A549 (cell line): ENCODE data around the gene NCAPH2. TPM values are rescaled to one million over a fixed set of nuclear protein-coding genes. Genes with fewer than 3 reads are reported as not detected.

ENCODE experiments used
- ATAC-seq, 2 experiments: fragments of 200-7000 bp in 1 of 2; fragments of >200 bp in 1 of 2; cut with Nextera tagmentation in 1 of 2; cut with Tn5 transposase in 1 of 2; 3 replicates each; pipeline versions ENCODE4 v1.8.0 to v1.9.1; 2018 to 2020; ENCODE audit warnings: mild to moderate bottlenecking in 1 of 2, moderate library complexity in 1 of 2
- CTCF ChIA-PET: fragments of 300-600 bp; sonication (Branson Sonifier 250); formaldehyde crosslinking; extraction: SDS; loops from one replicate; lab custom pipeline; 2021; ENCODE audit warnings: antibody characterized with exemption, inconsistent platforms; lab: Yijun Ruan, JAX
- POLR2A ChIA-PET: fragments of 350-600 bp; formaldehyde crosslinking; extraction: SDS; loops from one replicate; lab custom pipeline; 2021; ENCODE audit warnings: antibody characterized with exemption, inconsistent platforms; lab: Yijun Ruan, JAX
- DNase-seq, 2 experiments: peaks; one replicate each; pipeline versions ENCODE4 v3.0.0 to v3.0.0-alpha.2; 2011 to 2016; ENCODE audit warnings: low read depth in 1 of 2, low spot score in 1 of 2
- FAIRE-seq: peaks from 2 replicates; lab custom pipeline; 2011; peaks lifted over from hg19 to GRCh38; lab: Jason Lieb, UNC
- H3K27ac ChIP-seq, 2 experiments: fragments of >200 bp; sonication (Bioruptor Twin); formaldehyde crosslinking; 3 replicates each; pipeline ENCODE4 v1.5.1; 2016 to 2017
- H3K4me1 ChIP-seq: fragments of >200 bp; sonication (Bioruptor Twin); formaldehyde crosslinking; 3 replicates; pipeline ENCODE4 v1.6.1; 2016
- H3K4me2 ChIP-seq: fragments of >200 bp; sonication (Bioruptor Twin); formaldehyde crosslinking; 3 replicates; pipeline ENCODE4 v1.6.1; 2016
- H3K4me3 ChIP-seq: fragments of >200 bp; sonication (Bioruptor Twin); formaldehyde crosslinking; 3 replicates; pipeline ENCODE4 v1.5.1; 2016
- H3K9me3 ChIP-seq: fragments of >200 bp; sonication (Bioruptor Twin); formaldehyde crosslinking; 3 replicates; pipeline ENCODE4 v1.6.1; 2016
- BHLHE40 ChIP-seq: IDR thresholded peaks from 2 replicates; pipeline ENCODE4 v1.6.1; 2012; ENCODE audit warnings: low read depth, low read length, inconsistent platforms
- CBX2 ChIP-seq: fragments of 200-600 bp; sonication (generic); IDR thresholded peaks from 2 replicates; pipeline ENCODE4 v1.6.1; 2016; ENCODE audit warnings: low read depth, mild to moderate bottlenecking, borderline replicate concordance
- CBX8 ChIP-seq: fragments of 200-600 bp; sonication (generic); IDR thresholded peaks from 2 replicates; pipeline ENCODE4 v1.6.1; 2016
- CHD4 ChIP-seq: fragments of 200-600 bp; sonication (generic); IDR thresholded peaks from 2 replicates; pipeline ENCODE4 v1.6.1; 2016; ENCODE audit warnings: antibody characterized with exemption, mild to moderate bottlenecking, borderline replicate concordance
- EHMT2 ChIP-seq: fragments of 200-600 bp; sonication (generic); IDR thresholded peaks from 2 replicates; pipeline ENCODE4 v1.6.1; 2016; ENCODE audit warnings: antibody characterized with exemption, low read depth, mild to moderate bottlenecking, moderate library complexity
- FOSB ChIP-seq: fragments of 250-450 bp; sonication (Bioruptor Pico); IDR thresholded peaks from 2 replicates; pipeline ENCODE4 v1.5.0; 2020; ENCODE audit warnings: mild to moderate bottlenecking, moderate library complexity
- FOXS1 ChIP-seq: fragments of 250-450 bp; sonication (Bioruptor Pico); IDR thresholded peaks from 2 replicates; pipeline ENCODE4 v1.5.0; 2020; ENCODE audit warnings: mild to moderate bottlenecking, moderate library complexity
- HOXA7 ChIP-seq: fragments of 250-450 bp; sonication (Bioruptor Pico); IDR thresholded peaks from 2 replicates; pipeline ENCODE4 v1.5.0; 2020; ENCODE audit warnings: mild to moderate bottlenecking, moderate library complexity
- JUN ChIP-seq, 2 experiments: fragments of >200 bp; sonication (Bioruptor Twin); formaldehyde crosslinking; IDR thresholded peaks; 2 replicates in 1 of 2; 3 replicates in 1 of 2; pipeline ENCODE4 v1.6.1; 2016 to 2017
- JUNB ChIP-seq: fragments of >200 bp; sonication (Bioruptor Twin); formaldehyde crosslinking; IDR thresholded peaks from 2 replicates; pipeline ENCODE4 v1.6.1; 2016
- KDM5A ChIP-seq: fragments of 200-600 bp; sonication (generic); IDR thresholded peaks from 2 replicates; pipeline ENCODE4 v1.6.1; 2016; ENCODE audit warnings: antibody characterized with exemption, mild to moderate bottlenecking
- MAFK ChIP-seq: fragments of 450-650 bp; IDR thresholded peaks from 2 replicates; pipeline ENCODE4 v1.6.1; 2014; ENCODE audit not compliant: partially characterized antibody
- NFE2L2 ChIP-seq: fragments of 150-350 bp; conservative IDR thresholded peaks from 2 replicates; pipeline ENCODE4 v1.6.1; 2014; ENCODE audit warnings: low read length
- NPAS2 ChIP-seq: fragments of 250-450 bp; sonication (Bioruptor Pico); IDR thresholded peaks from 2 replicates; pipeline ENCODE4 v1.8.0; 2022; ENCODE audit warnings: mild to moderate bottlenecking, moderate library complexity, borderline replicate concordance
- PBX3 ChIP-seq: IDR thresholded peaks from 2 replicates; pipeline ENCODE4 v1.6.1; 2012
- POLR2AphosphoS2 ChIP-seq: conservative IDR thresholded peaks from 2 replicates; pipeline ENCODE4 v1.6.1; 2012; ENCODE audit warnings: low read length, improper control_type of control experiment, inconsistent platforms
- RARB ChIP-seq: fragments of 250-450 bp; sonication (Bioruptor Pico); IDR thresholded peaks from 2 replicates; pipeline ENCODE4 v1.8.0; 2021; ENCODE audit warnings: mild to moderate bottlenecking, moderate library complexity
- RFX5 ChIP-seq: fragments of 450-650 bp; IDR thresholded peaks from 2 replicates; pipeline ENCODE4 v1.7.1; 2014; ENCODE audit warnings: antibody characterized with exemption, mild to moderate bottlenecking, moderate library complexity
- RNF2 ChIP-seq: fragments of 200-600 bp; sonication (generic); IDR thresholded peaks from 2 replicates; pipeline ENCODE4 v1.6.1; 2016; ENCODE audit warnings: low read depth, mild to moderate bottlenecking, antibody characterized with exemption, moderate library complexity, borderline replicate concordance
- TFCP2L1 ChIP-seq: fragments of 250-450 bp; sonication (Bioruptor Pico); IDR thresholded peaks from 2 replicates; pipeline ENCODE4 v1.5.0; 2021; ENCODE audit warnings: mild to moderate bottlenecking
- ZFP36 ChIP-seq: fragments of 450-650 bp; IDR thresholded peaks from 2 replicates; pipeline ENCODE4 v1.6.1; 2014; ENCODE audit warnings: borderline replicate concordance; ENCODE audit not compliant: partially characterized antibody
- ZNF302 ChIP-seq: fragments of 250-450 bp; sonication (Bioruptor Pico); IDR thresholded peaks from 2 replicates; pipeline ENCODE4 v1.9.0; 2021; ENCODE audit warnings: inconsistent platforms, mild to moderate bottlenecking, moderate library complexity
- ZSCAN20 ChIP-seq: fragments of 250-450 bp; sonication (Bioruptor Pico); IDR thresholded peaks from 2 replicates; pipeline ENCODE4 v1.8.0; 2022; ENCODE audit warnings: mild to moderate bottlenecking, moderate library complexity
- WGBS: methylation state at CpG from one replicate; pipeline ENCODE4 v1.1.6; 2017; ENCODE audit errors: missing lambda C conversion rate; 5-methylcytosine and 5-hydroxymethylcytosine counted together
- polyA plus RNA-seq, 4 experiments: library from polyadenylated mRNA; depleted of rRNA in 3 of 4; stranded (reverse); fragments of >200 nt; fragmentation: RNase III in 1 of 4; extraction: RNeasy Plus Mini Kit Qiagen cat#74134 plus additional on column Dnase treatment in 1 of 4; gene quantifications; 2 replicates in 3 of 4; 3 replicates in 1 of 4; pipeline ENCODE4 v1.2.3, GENCODE V29; 2011 to 2017
- TF ChIP-seq, protein P1 (sequence below): fragments of 200-600 bp; sonication (generic); IDR thresholded peaks from 2 replicates; pipeline ENCODE4 v1.6.1; 2016; ENCODE audit warnings: antibody characterized with exemption, mild to moderate bottlenecking, moderate library complexity

The NCAPH2 gene
- polyA plus RNA-seq, 2 of the 4 experiments (the other 2 are of a cell fraction), result 14.3 to 27.7 TPM

DNA sequence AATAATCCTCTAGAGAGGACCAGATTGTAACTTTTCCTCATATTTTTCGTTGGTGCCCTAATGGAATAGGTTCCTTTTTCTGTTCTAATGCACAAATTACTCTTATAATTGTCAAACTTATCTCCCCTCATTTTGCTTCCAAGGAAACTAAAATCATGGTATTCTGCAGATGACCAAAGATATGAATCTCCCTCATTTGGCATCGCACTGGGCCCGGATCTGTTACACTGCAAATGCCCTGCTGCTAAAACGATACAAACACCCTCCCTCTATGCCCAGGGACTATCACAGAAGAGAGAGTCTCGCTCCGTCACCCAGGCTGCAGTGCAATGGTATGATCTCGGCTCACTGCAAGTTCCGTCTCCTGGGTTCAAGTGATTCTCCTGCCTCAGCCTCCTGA lies 45.3 kb downstream of the NCAPH2 start (continued):
- TF ChIP-seq, protein P1, sequence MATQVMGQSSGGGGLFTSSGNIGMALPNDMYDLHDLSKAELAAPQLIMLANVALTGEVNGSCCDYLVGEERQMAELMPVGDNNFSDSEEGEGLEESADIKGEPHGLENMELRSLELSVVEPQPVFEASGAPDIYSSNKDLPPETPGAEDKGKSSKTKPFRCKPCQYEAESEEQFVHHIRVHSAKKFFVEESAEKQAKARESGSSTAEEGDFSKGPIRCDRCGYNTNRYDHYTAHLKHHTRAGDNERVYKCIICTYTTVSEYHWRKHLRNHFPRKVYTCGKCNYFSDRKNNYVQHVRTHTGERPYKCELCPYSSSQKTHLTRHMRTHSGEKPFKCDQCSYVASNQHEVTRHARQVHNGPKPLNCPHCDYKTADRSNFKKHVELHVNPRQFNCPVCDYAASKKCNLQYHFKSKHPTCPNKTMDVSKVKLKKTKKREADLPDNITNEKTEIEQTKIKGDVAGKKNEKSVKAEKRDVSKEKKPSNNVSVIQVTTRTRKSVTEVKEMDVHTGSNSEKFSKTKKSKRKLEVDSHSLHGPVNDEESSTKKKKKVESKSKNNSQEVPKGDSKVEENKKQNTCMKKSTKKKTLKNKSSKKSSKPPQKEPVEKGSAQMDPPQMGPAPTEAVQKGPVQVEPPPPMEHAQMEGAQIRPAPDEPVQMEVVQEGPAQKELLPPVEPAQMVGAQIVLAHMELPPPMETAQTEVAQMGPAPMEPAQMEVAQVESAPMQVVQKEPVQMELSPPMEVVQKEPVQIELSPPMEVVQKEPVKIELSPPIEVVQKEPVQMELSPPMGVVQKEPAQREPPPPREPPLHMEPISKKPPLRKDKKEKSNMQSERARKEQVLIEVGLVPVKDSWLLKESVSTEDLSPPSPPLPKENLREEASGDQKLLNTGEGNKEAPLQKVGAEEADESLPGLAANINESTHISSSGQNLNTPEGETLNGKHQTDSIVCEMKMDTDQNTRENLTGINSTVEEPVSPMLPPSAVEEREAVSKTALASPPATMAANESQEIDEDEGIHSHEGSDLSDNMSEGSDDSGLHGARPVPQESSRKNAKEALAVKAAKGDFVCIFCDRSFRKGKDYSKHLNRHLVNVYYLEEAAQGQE, result no peak
- no peak for TF ChIP-seq CHD4
- no peak for TF ChIP-seq RNF2

GRCh38 chr22:50556703-50557102 lies 48.7 kb downstream of the NCAPH2 start:
- no peak for FAIRE-seq
- ChIA-PET POLR2A (no interaction called here), CTCF (interaction anchor here (0.7 to 2.0 kb wide), 6 partner anchors 11 to 37 kb away, joined by 3 to 5 read pairs (median 4); partner anchors contain the start of genes KLHDC7B and SCO2)
- ATAC-seq, result no peak
- TF ChIP-seq RFX5 (no peak), CBX2 (no peak), NFE2L2 (no peak), BHLHE40 (no peak), CBX8 (no peak), ZNF302 (CRISPR knock-in tag) (no peak), ZSCAN20 (no peak), NPAS2 (no peak)
- H3K4me2 ChIP-seq, result no peak overlapping the region
- DNase-seq, result no peak
- H3K4me3 ChIP-seq, result no peak overlapping the region
- no peaks in the 10 kb centered on the region for H3K4me1 ChIP-seq
- WGBS, result 86% methylated on average over 5 of the region's 5 CpGs
- H3K27ac ChIP-seq, result no peak overlapping the region
- H3K9me3 ChIP-seq, result no peaks in the 10 kb centered on the region

GRCh38 chr22:50560034-50560433 lies 52.0 kb downstream of the NCAPH2 start:
- ChIA-PET CTCF (interaction anchor here (1.0 to 1.7 kb wide), 4 partner anchors 10 to 32 kb away, joined by 3 to 6 read pairs (median 4); partner anchors contain the start of gene KLHDC7B), POLR2A (no interaction called here)
- ATAC-seq, result no peak
- Histone ChIP-seq H3K4me2 (no peak overlapping the region), H3K9me3 (no peaks in the 10 kb centered on the region), H3K27ac (no peak overlapping the region), H3K4me3 (no peak overlapping the region), H3K4me1 (no peaks in the 10 kb centered on the region)
- WGBS, result 59% methylated on average over 3 of the region's 3 CpGs
- FAIRE-seq, result no peak
- TF ChIP-seq FOSB (CRISPR knock-in tag) (no peak), JUNB (no peak), MAFK (no peak), TFCP2L1 (CRISPR knock-in tag) (no peak), CBX8 (no peak), FOXS1 (CRISPR knock-in tag) (no peak), PBX3 (no peak), KDM5A (no peak), ZFP36 (no peak), POLR2AphosphoS2 (no peak), HOXA7 (no peak), EHMT2 (no peak), RARB (no peak), JUN (IDR thresholded peaks at IDR 0.05) (no peak)
- TF ChIP-seq, protein P1, result no peak
- DNase-seq, result no peak
